HepG2 (cell line): Measurements from ENCODE around the gene SMIM41. TPM values are rescaled to one million over a fixed set of nuclear protein-coding genes. Genes with fewer than 3 reads are reported as not detected.
A peak's percentile ranks its signal among the peaks of the same experiment; 100 is the strongest.

ENCODE experiments used
- CCAR2 ChIP-seq: fragments of 200-400 bp; formaldehyde crosslinking; optimal IDR thresholded peaks from 2 replicates; pipeline ENCODE3; 2018; ENCODE audit warnings: low read depth, mild to moderate bottlenecking, low read length, moderate library complexity
- FOSL2 ChIP-seq: sonication (generic); formaldehyde crosslinking; IDR thresholded peaks from 2 replicates; pipeline ENCODE4 v1.4.0; 2020; ENCODE audit warnings: missing genetic modification reagents
- GATA4 ChIP-seq: sonication (generic); IDR thresholded peaks from 2 replicates; pipeline ENCODE4 v1.6.1; 2016; ENCODE audit warnings: antibody characterized with exemption, low read depth, borderline replicate concordance
- KAT8 ChIP-seq: IDR thresholded peaks from 2 replicates; pipeline ENCODE4 v1.6.1; 2016; ENCODE audit warnings: missing genetic modification reagents, missing compliant biosample characterization
- MED13 ChIP-seq: sonication (generic); formaldehyde crosslinking; IDR thresholded peaks from 2 replicates; pipeline ENCODE4 v1.5.0; 2020; ENCODE audit warnings: missing genetic modification reagents
- MEF2D ChIP-seq: sonication (generic); formaldehyde crosslinking; IDR thresholded peaks from 2 replicates; pipeline ENCODE4 v1.5.1; 2020; ENCODE audit warnings: mild to moderate bottlenecking, missing genetic modification reagents
- MIER2 ChIP-seq: IDR thresholded peaks from 2 replicates; pipeline ENCODE4 v1.6.1; 2016; ENCODE audit warnings: missing biosample characterization, missing genetic modification reagents
- NFAT5 ChIP-seq: sonication (generic); formaldehyde crosslinking; IDR thresholded peaks from 2 replicates; pipeline ENCODE4 v1.4.0; 2020; ENCODE audit warnings: missing genetic modification reagents
- PHF21A ChIP-seq: sonication (generic); formaldehyde crosslinking; IDR thresholded peaks from 2 replicates; pipeline ENCODE4 v1.5.0; 2020; ENCODE audit warnings: mild to moderate bottlenecking, missing genetic modification reagents
- REL ChIP-seq: sonication (generic); formaldehyde crosslinking; conservative IDR thresholded peaks from 2 replicates; pipeline ENCODE4 v1.8.0; 2022; ENCODE audit warnings: mild to moderate bottlenecking, missing genetic modification reagents, moderate library complexity
- SIN3B ChIP-seq: fragments of 150-350 bp; IDR thresholded peaks from 2 replicates; pipeline ENCODE4 v1.6.1; 2014; ENCODE audit warnings: low read length
- ZFX ChIP-seq: sonication (generic); formaldehyde crosslinking; IDR thresholded peaks from 2 replicates; pipeline ENCODE4 v1.4.0; 2020; ENCODE audit warnings: mild to moderate bottlenecking, low read depth, missing genetic modification reagents, moderate library complexity
- ZNF383 ChIP-seq: sonication (generic); formaldehyde crosslinking; IDR thresholded peaks from 2 replicates; pipeline ENCODE4 v1.4.0; 2020; ENCODE audit warnings: missing genetic modification reagents, mild to moderate bottlenecking, borderline replicate concordance
- ZNF510 ChIP-seq: sonication (generic); formaldehyde crosslinking; IDR thresholded peaks from 2 replicates; pipeline ENCODE4 v1.4.0; 2020; ENCODE audit warnings: low read depth, mild to moderate bottlenecking, missing genetic modification reagents
- ZNF670 ChIP-seq: sonication (generic); formaldehyde crosslinking; IDR thresholded peaks from 2 replicates; pipeline ENCODE4 v1.8.0; 2022; ENCODE audit warnings: mild to moderate bottlenecking, missing genetic modification reagents, borderline replicate concordance
- ZSCAN20 ChIP-seq: sonication (generic); formaldehyde crosslinking; IDR thresholded peaks from 2 replicates; pipeline ENCODE4 v1.4.0; 2020; ENCODE audit warnings: missing genetic modification reagents, mild to moderate bottlenecking, borderline replicate concordance
- polyA plus RNA-seq, 8 experiments: library from polyadenylated mRNA; depleted of rRNA in 3 of 8; stranded (reverse) in 7 of 8; unstranded in 1 of 8; fragments of >200 nt; fragmentation: Illumina TruSeq in 4 of 8; extraction: Trizol in 4 of 8; gene quantifications; 2 replicates each; pipeline versions ENCODE4 v1.2.1 to v1.2.3, GENCODE V29; 2011 to 2016; ENCODE audit warnings: low read depth in 4 of 8, missing spikeins in 1 of 8, mixed read lengths in 1 of 8; ENCODE audit not compliant: insufficient read depth in 1 of 8
- total RNA-seq, 5 experiments: library from RNA; depleted of rRNA; stranded (reverse); fragments of >200 nt; fragmentation: Illumina TruSeq; extraction: Trizol; gene quantifications; 2 replicates each; pipeline ENCODE4 v1.2.3, GENCODE V29; 2016; ENCODE audit warnings: low read depth in 1 of 5
- TF ChIP-seq, protein P1 (sequence below): sonication (generic); formaldehyde crosslinking; IDR thresholded peaks from 2 replicates; pipeline ENCODE4 v1.5.0; 2020; ENCODE audit warnings: mild to moderate bottlenecking, missing genetic modification reagents, borderline replicate concordance
- TF ChIP-seq, protein P2 (sequence below): IDR thresholded peaks from 2 replicates; pipeline ENCODE4 v1.6.1; 2018; ENCODE audit warnings: missing genetic modification reagents, mild to moderate bottlenecking, missing compliant biosample characterization

Gene SMIM41
- total and polyA plus RNA-seq, 2 of the 13 experiments (the other 11 are each of a cell fraction or from before 2014, with no cell fraction given): not detected

- TF ChIP-seq ZNF510 (no peak; the same call in 1 of the 2 replicates), ZNF670 (CRISPR knock-in tag) (no peak), SIN3B (no peak), NFAT5 (no peak; the same call in 1 of the 2 replicates), FOSL2 (CRISPR knock-in tag) (0 out of 2 replicates have a peak, but pooled peaks have one; percentile 7), CCAR2 (no peak), PHF21A (CRISPR knock-in tag) (no peak; the same call in 1 of the 2 replicates), KAT8 (CRISPR knock-in tag) (no peak), ZNF383 (CRISPR knock-in tag) (no peak), ZSCAN20 (no peak), ZFX (peak; percentile 80), MED13 (CRISPR knock-in tag) (peak; percentile 47; the same call in 1 of the 2 replicates), MEF2D (CRISPR knock-in tag) (peak; percentile 70), REL (no peak), GATA4 (no peak), MIER2 (CRISPR knock-in tag) (no peak)
- TF ChIP-seq, protein P1, sequence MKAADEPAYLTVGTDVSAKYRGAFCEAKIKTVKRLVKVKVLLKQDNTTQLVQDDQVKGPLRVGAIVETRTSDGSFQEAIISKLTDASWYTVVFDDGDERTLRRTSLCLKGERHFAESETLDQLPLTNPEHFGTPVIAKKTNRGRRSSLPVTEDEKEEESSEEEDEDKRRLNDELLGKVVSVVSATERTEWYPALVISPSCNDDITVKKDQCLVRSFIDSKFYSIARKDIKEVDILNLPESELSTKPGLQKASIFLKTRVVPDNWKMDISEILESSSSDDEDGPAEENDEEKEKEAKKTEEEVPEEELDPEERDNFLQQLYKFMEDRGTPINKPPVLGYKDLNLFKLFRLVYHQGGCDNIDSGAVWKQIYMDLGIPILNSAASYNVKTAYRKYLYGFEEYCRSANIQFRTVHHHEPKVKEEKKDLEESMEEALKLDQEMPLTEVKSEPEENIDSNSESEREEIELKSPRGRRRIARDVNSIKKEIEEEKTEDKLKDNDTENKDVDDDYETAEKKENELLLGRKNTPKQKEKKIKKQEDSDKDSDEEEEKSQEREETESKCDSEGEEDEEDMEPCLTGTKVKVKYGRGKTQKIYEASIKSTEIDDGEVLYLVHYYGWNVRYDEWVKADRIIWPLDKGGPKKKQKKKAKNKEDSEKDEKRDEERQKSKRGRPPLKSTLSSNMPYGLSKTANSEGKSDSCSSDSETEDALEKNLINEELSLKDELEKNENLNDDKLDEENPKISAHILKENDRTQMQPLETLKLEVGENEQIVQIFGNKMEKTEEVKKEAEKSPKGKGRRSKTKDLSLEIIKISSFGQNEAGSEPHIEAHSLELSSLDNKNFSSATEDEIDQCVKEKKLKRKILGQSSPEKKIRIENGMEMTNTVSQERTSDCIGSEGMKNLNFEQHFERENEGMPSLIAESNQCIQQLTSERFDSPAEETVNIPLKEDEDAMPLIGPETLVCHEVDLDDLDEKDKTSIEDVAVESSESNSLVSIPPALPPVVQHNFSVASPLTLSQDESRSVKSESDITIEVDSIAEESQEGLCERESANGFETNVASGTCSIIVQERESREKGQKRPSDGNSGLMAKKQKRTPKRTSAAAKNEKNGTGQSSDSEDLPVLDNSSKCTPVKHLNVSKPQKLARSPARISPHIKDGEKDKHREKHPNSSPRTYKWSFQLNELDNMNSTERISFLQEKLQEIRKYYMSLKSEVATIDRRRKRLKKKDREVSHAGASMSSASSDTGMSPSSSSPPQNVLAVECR: peak; percentile 58; the same call in 1 of the 2 replicates
- TF ChIP-seq, protein P2, sequence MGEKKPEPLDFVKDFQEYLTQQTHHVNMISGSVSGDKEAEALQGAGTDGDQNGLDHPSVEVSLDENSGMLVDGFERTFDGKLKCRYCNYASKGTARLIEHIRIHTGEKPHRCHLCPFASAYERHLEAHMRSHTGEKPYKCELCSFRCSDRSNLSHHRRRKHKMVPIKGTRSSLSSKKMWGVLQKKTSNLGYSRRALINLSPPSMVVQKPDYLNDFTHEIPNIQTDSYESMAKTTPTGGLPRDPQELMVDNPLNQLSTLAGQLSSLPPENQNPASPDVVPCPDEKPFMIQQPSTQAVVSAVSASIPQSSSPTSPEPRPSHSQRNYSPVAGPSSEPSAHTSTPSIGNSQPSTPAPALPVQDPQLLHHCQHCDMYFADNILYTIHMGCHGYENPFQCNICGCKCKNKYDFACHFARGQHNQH (CRISPR knock-in tag): 0 out of 2 replicates have a peak, but pooled peaks have one; percentile 21
Observed at GRCh38 chr12:52119398-52120254, 40.1 kb downstream of the SMIM41 start (continued).
